Adrenal gland (tissue), 5 donors: Measurements from ENCODE around the gene NOC4L.

ENCODE experiments used
- CTCF ChIP-seq, 6 experiments: fragments of 450-650 bp in 4 of 6; fragments of 200-600 bp in 2 of 6; sonication (generic) in 1 of 6; IDR thresholded peaks; 1 replicate in 5 of 6; 2 replicates in 1 of 6; pipeline versions ENCODE4 v1.5.1 to v1.8.0; 2016 to 2021; ENCODE audit warnings: antibody characterized with exemption in 6 of 6, mild to moderate bottlenecking in 2 of 6, moderate library complexity in 1 of 6
- POLR2A ChIP-seq, 2 donors: fragments of 450-650 bp; IDR thresholded peaks; one replicate each; pipeline ENCODE4 v1.6.1; 2017; ENCODE audit warnings: antibody characterized with exemption in 2 of 2, mild to moderate bottlenecking in 2 of 2, moderate library complexity in 1 of 2
- donor health status: DM: no; HTN: no; CAD: no.

- TF ChIP-seq CTCF (IDR thresholded peaks at IDR 0.05), result no peak
- TF ChIP-seq POLR2A (IDR thresholded peaks at IDR 0.05), result no peak
Measured at GRCh38 chr12:132123970-132124765, 20.1 kb upstream of the NOC4L start.
